ENCODE data around the gene STUB1. TPM values are rescaled to one million over a fixed set of nuclear protein-coding genes. Genes with fewer than 3 reads are reported as not detected.

The STUB1 gene
- total and polyA plus RNA-seq, 10 of the 15 experiments (the other 5 are each of a cell fraction or from before 2014, with no cell fraction given), result 4.2 to 136 (median 67.1) TPM

GRCh38 chr16:642189-643049, 37.8 kb upstream of the STUB1 start (continued):
- TF ChIP-seq BCLAF1 (IDR thresholded peaks at IDR 0.05) (no peak), YY1 (IDR thresholded peaks at IDR 0.05; ENCODE audit: low read depth, low read length) (no peak), RFX5 (IDR thresholded peaks at IDR 0.05; ENCODE audit: low read depth, low read length) (no peak), POLR2A (IDR thresholded peaks at IDR 0.05; ENCODE audit: low read depth, low read length) (no peak), RCOR1 (conservative IDR thresholded peaks at IDR 0.05; ENCODE audit: low read depth, low read length) (no peak), SMC3 (IDR thresholded peaks at IDR 0.05; ENCODE audit: borderline replicate concordance, low read length) (no peak), NBN (IDR thresholded peaks at IDR 0.05) (peak; percentile 51; the same call in 1 of the 2 replicates), IRF4 (IDR thresholded peaks at IDR 0.05; ENCODE audit: low read depth, low read length) (no peak), STAT1 (conservative IDR thresholded peaks at IDR 0.05) (no peak), SMAD5 (IDR thresholded peaks at IDR 0.05; ENCODE audit: low read depth) (no peak), EED (IDR thresholded peaks at IDR 0.05; ENCODE audit: low read depth) (no peak), MXI1 (IDR thresholded peaks at IDR 0.05; ENCODE audit: low read depth, low read length) (peak; percentile 14; the same call in 1 of the 2 replicates), SRF (IDR thresholded peaks at IDR 0.05; ENCODE audit: low read depth in 2 of 2, low read length in 2 of 2) (no peak), ZNF687 (IDR thresholded peaks at IDR 0.05) (no peak; the same call in 1 of the 2 replicates), PAX5 (IDR thresholded peaks at IDR 0.05; ENCODE audit: borderline replicate concordance, low read depth, low read length) (no peak; the same call in 1 of the 2 replicates), HSF1 (IDR thresholded peaks at IDR 0.05; ENCODE audit: low read depth, low read length) (no peak), MTA2 (IDR thresholded peaks at IDR 0.05; ENCODE audit: low read depth) (no peak; the same call in 1 of the 2 replicates), POLR2AphosphoS5 (IDR thresholded peaks at IDR 0.05; ENCODE audit: low read length) (peak; percentile 30; the same call in 1 of the 2 replicates), TCF7 (IDR thresholded peaks at IDR 0.05; ENCODE audit: borderline replicate concordance) (no peak), ZNF622 (IDR thresholded peaks at IDR 0.05) (no peak), TARDBP (IDR thresholded peaks at IDR 0.05; ENCODE audit: borderline replicate concordance) (no peak), HDGF (IDR thresholded peaks at IDR 0.05) (no peak), ESRRA (IDR thresholded peaks at IDR 0.05; ENCODE audit: low read length) (peak; percentile 96), MEF2A (IDR thresholded peaks at IDR 0.05; ENCODE audit: insufficient read depth, low read depth, low read length) (no peak), SMARCA5 (IDR thresholded peaks at IDR 0.05) (peak; percentile 58; the same call in 1 of the 2 replicates), RAD51 (IDR thresholded peaks at IDR 0.05) (no peak)
